SJSA1 (cell line): ENCODE measurements around the gene ZIK1. TPM values are rescaled to one million over a fixed set of nuclear protein-coding genes. Genes with fewer than 3 reads are reported as not detected.

Experiments used
- DNase-seq, 2 experiments: peaks; one replicate each; pipeline ENCODE4 v3.0.0-alpha.2; 2015 to 2020; ENCODE audit warnings: low spot score in 2 of 2, low read depth in 1 of 2
- H3K27ac ChIP-seq: fragments of 250-450 bp; sonication (Bioruptor Pico); 2 replicates; pipeline ENCODE4 v1.5.1; 2020; ENCODE audit warnings: mild to moderate bottlenecking, moderate library complexity
- H3K27me3 ChIP-seq: fragments of 250-450 bp; sonication (Bioruptor Pico); replicated peaks from 2 replicates; pipeline ENCODE4 v1.5.1; 2020; ENCODE audit warnings: mild to moderate bottlenecking, moderate library complexity
- H3K36me3 ChIP-seq: fragments of 250-450 bp; sonication (Bioruptor Pico); 2 replicates; pipeline ENCODE4 v1.5.1; 2020; ENCODE audit warnings: mild to moderate bottlenecking
- H3K4me1 ChIP-seq: fragments of 250-450 bp; sonication (Bioruptor Pico); replicated peaks from 2 replicates; pipeline ENCODE4 v1.6.1; 2021; ENCODE audit warnings: mild to moderate bottlenecking
- H3K4me3 ChIP-seq: fragments of 250-450 bp; sonication (Bioruptor Pico); 2 replicates; pipeline ENCODE4 v1.5.1; 2020; ENCODE audit warnings: mild to moderate bottlenecking
- H3K9me3 ChIP-seq: fragments of 250-450 bp; sonication (Bioruptor Pico); replicated peaks from 2 replicates; pipeline ENCODE4 v1.5.1; 2020; ENCODE audit warnings: mild to moderate bottlenecking
- total RNA-seq: library from RNA; depleted of rRNA; stranded (reverse); fragments of >200 nt; shearing (Covaris generic); gene quantifications from 2 replicates; pipeline ENCODE4 v1.2.3, GENCODE V29; 2014

Gene ZIK1
- total RNA-seq, 1 experiment from 2014 or later, result 18.0 TPM

DNA sequence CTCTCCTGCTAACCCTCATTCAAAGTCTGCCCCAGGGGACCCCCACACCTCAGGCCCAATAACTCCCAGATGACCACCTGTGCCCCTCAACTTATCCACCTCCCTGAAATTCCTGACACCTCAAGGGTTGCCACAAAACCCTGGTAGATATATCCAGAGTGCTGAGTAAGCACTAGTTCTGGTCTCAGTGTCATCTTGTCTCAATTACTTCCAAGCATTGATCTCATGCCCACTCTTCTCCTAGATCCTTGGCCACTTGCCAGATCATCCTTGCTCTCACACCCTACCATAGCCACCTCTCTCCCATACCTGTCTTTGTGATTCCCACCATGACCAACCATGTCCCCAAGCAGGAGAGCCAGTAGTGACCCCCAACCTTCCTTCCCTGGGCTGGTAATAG, 7.3 kb upstream of the ZIK1 start:
- Histone ChIP-seq H3K27me3 (no peaks in the 10 kb centered on the region), H3K4me1 (no peaks in the 10 kb centered on the region; the same call in 1 of the 2 replicates), H3K36me3 (peaks cover 65% of the 10 kb centered on the region), H3K9me3 (peaks cover 41% of the 10 kb centered on the region), H3K4me3 (no peak overlapping the region), H3K27ac (no peak overlapping the region)
- DNase-seq, result no peak

DNA sequence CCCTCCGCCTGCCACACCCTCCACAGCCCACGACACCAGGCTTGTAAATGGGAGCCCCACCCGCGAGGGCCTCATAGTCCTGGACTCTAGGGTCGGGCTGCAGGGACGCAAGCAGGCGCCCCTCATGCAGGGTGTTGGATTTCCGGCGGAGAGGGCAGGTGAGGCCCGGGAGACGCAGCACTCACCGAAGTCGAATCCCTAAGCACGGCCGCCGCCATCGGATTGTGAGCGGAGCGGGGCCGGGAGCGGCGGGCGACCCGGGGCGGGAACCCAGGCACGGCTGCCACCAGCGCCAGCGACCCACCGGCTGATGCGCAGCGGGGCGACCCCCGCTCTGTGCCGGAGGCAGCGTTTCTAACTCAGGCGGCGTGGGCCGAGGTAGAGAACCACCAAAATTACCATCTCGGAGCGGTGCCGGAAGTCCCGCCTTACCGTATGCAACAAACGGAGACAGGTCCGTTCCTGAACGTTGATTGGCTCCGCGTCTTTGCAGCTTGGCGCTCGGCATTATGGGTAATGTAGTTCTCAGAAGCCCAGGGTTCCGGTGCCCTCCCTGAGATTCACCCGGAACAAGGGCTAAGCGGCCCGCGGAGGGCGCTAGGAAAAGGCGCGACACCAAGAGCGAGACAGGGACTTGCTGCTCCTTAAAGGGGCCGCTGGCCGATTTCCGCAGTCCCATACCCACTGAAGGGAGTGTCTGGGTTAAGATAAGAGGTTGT, 5.3 kb upstream of the ZIK1 start, which contains the start of gene ZNF416:
TSS of gene ZNF416 (minus strand) at position 425 of the 719 bp plus-strand sequence. CDS start at position 218, 207 bp downstream.
- Histone ChIP-seq H3K9me3 (peaks cover 33% of the 10 kb centered on the region), H3K36me3 (peaks cover 45% of the 10 kb centered on the region), H3K4me1 (peaks cover 5% of the 10 kb centered on the region), H3K27ac (no peak within 1 kb of the TSS), H3K4me3 (peak within 1 kb of the TSS; percentile 89), H3K27me3 (no peaks in the 10 kb centered on the region)
- peak; percentile 93 to 97 for DNase-seq

DNA sequence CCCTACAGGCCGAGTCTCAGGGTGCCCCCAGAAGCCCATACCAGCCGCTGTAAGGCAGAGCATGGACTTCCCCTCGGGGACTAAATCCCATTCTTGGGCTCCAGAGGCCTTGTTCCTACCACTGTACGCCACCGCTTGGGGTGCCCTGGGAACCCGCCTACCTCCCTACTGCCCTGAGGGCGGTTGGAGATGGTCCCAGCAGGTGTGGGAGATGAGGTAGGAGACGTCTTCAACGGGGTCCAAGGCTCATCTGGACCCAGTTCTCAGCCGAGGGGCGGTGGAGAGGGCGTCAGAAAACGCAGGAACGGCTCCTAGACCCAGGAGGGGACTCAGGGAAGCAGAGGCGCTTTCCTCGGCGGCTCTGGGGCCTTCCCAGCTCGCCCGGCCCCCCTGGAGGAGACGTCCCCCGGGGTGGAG, 833 bp upstream of the ZIK1 start:
- H3K4me1 ChIP-seq, result peaks cover 15% of the 10 kb centered on the region
- H3K27me3 ChIP-seq, result no peaks in the 10 kb centered on the region
- peak overlapping the region; percentile 60 for H3K4me3 ChIP-seq
- no peak overlapping the region for H3K27ac ChIP-seq
- no peak for DNase-seq
- peaks cover 16% of the 10 kb centered on the region for H3K9me3 ChIP-seq
- peaks cover 24% of the 10 kb centered on the region for H3K36me3 ChIP-seq

DNA sequence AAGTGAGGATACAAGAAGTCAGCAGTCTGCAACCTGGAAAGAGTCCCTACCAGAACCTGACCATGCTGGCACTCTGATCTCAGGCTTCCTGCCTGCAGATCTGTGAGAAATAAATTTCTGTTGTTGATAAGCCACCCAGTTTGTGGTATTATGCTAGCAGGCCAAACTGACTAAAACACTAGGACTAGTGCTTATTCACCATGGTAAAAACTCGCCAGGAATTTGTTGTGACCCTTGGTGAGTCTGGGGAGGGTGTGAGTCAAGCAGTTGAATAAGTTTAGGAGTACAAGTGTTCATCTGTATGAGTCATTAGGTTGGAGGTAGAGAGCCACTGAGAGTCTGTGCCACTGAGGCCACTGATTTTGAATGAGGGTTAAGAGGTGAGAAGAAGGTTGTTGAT, 3.6 kb downstream of the ZIK1 start:
- peak; percentile 45 to 49 for DNase-seq
- Histone ChIP-seq H3K4me3 (no peak overlapping the region), H3K27me3 (no peaks in the 10 kb centered on the region), H3K36me3 (peaks cover 66% of the 10 kb centered on the region), H3K4me1 (peaks cover 15% of the 10 kb centered on the region), H3K9me3 (peaks cover 37% of the 10 kb centered on the region), H3K27ac (no peak overlapping the region)

DNA sequence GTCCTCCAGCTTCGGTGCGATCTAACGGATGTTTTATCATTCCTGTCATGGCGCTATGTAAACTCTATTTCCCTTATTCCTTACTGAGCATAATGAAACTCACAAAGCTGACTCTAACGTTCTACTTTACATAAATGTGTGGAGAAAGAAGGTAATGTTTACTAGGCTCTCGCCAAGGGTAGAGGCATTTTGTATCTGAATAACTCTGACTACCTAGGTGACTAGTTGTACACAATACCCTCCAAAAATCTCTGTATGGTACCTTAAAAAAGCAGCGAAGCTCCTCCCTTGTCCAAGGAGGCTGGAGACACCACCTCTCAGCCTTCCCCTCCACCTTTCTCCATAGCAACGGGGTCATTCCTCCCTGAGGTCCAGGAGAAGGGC, 15.4 kb downstream of the ZIK1 start:
- Histone ChIP-seq H3K27me3 (no peaks in the 10 kb centered on the region), H3K4me1 (peaks cover 9% of the 10 kb centered on the region; the same call in 1 of the 2 replicates), H3K9me3 (peaks cover 5% of the 10 kb centered on the region), H3K36me3 (peaks cover 40% of the 10 kb centered on the region), H3K27ac (no peak overlapping the region), H3K4me3 (peak overlapping the region; percentile 68)
- DNase-seq, result no peak

DNA sequence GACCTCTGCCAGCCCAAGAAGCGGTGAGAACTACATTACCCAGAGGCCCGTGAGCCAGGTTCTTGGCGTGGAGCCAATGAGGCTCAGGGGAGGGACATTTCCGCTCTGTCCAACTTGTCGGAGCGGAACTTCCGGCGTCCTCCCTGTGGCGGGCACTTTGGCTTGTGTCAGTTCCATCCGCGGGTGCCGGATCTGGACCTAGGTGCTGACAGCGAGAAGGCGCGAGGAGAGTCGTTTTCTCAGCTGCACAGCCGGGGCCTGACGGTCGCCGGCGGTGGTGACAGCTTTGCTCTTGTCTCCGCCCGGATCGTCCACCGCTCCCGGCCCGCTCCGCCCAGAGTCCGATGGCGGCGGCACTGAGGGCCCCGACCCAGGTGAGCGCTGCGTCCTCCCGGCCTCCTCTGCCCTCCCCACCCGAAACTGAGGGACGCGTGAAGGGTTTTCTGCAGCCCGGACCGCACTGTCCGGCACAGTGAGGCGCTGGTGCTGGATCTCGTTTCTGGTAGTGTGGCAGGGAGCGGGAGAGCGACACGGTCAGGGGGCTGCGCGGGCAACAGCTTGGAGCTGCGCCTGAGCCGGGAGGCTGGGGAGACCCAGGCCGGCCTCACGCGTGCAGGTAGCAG, 15.9 kb downstream of the ZIK1 start, which contains the start of gene ZNF530:
TSS of gene ZNF530 (plus strand) at position 125 of the 623 bp plus-strand sequence. CDS start 4,461 bp downstream, outside the sequence.
- peak; percentile 84 to 95 for DNase-seq
- H3K27ac ChIP-seq, result no peak within 1 kb of the TSS
- H3K36me3 ChIP-seq, result peaks cover 45% of the 10 kb centered on the region
- peaks cover 9% of the 10 kb centered on the region; the same call in 1 of the 2 replicates for H3K4me1 ChIP-seq
- H3K27me3 ChIP-seq, result no peaks in the 10 kb centered on the region
- peak within 1 kb of the TSS; percentile 68 for H3K4me3 ChIP-seq
- peaks cover 5% of the 10 kb centered on the region; the same call in 1 of the 2 replicates for H3K9me3 ChIP-seq

DNA sequence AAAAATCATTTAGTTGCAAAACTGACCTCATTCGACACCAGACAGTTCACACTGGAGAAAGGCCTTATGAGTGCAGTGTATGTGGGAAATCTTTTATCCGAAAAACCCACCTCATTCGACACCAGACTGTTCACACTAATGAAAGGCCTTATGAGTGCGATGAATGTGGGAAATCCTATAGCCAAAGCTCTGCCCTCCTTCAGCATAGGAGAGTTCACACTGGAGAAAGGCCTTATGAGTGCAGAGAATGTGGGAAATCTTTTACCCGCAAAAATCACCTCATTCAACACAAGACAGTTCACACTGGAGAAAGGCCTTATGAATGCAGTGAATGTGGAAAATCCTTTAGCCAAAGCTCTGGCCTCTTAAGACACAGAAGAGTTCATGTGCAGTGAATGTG, 23.0 kb downstream of the ZIK1 start:
- H3K27ac ChIP-seq, result no peak overlapping the region
- peaks cover 65% of the 10 kb centered on the region for H3K36me3 ChIP-seq
- H3K4me1 ChIP-seq, result no peaks in the 10 kb centered on the region
- H3K27me3 ChIP-seq, result no peaks in the 10 kb centered on the region
- H3K9me3 ChIP-seq, result peaks cover 4% of the 10 kb centered on the region; the same call in 1 of the 2 replicates
- DNase-seq, result no peak
- H3K4me3 ChIP-seq, result no peak overlapping the region

DNA sequence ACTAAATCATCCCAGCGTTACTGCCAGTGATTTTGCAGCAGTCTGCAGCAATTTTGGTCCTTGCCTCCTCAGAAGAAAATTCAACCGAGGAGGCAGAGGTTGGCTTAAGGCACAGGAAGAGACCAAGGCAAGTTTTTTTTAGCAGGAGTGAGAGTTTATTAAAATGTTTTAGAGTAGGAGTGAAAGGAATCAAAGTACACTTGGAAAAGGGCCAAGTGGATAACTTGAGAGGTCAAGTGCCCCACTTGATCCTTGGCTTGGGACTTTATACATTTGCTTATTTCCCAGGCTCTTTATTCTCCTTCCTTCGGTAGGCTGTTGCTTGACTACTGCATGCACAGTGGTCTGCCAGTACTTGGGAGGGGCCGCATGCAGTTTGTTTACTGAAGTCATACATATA, 27.2 kb downstream of the ZIK1 start:
- H3K27me3 ChIP-seq, result no peaks in the 10 kb centered on the region
- H3K4me1 ChIP-seq, result peaks cover 7% of the 10 kb centered on the region
- no peak overlapping the region for H3K4me3 ChIP-seq
- peaks cover 42% of the 10 kb centered on the region for H3K36me3 ChIP-seq
- peaks cover 23% of the 10 kb centered on the region for H3K9me3 ChIP-seq
- DNase-seq, result no peak
- H3K27ac ChIP-seq, result no peak overlapping the region

DNA sequence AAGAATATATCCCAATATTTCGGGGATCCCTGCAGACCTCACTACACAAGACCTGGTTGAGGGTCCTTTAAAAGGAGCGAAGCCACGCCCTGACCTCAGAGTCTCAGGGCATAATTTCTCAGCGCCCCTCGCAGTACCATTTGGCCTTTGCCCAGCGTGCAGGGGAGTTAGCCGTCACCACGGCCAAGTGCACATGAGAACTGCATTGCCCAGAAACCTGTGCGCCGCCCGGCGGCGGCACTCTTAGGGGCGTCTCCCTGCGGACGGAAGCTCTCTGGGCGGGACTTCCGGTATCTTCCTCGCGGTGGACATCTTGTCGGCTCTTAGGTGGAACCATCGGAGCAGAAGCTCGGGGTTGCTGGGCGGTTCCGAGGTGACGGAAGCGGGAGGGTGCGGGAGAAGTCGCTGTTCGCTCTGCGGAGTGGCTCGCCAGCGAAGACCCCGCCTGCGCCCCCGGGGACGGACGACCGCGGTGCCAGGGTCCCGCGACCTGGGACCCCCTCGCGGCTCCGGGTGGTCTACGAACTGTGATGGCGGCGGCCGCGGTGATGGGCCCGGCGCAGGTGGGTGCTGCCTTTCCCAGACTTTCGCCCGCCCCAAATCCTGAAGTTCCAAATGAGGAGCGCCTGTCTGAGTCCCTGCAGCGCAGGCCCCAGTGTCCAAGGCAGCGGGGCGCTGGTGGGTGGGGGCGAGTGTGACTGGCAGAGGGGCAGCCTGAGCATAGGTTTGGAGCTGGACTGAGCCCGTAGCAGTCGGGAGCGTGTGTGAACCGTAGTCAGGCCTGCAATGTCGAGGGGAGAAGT, 30.2 kb downstream of the ZIK1 start, which contains the start of gene ZNF134:
TSS of gene ZNF134 (plus strand) at position 302 of the 803 bp plus-strand sequence. CDS start 5,227 bp downstream, outside the sequence.
- Histone ChIP-seq H3K27me3 (no peaks in the 10 kb centered on the region), H3K9me3 (peaks cover 38% of the 10 kb centered on the region), H3K36me3 (peaks cover 49% of the 10 kb centered on the region), H3K4me3 (peak within 1 kb of the TSS; percentile 94), H3K4me1 (peaks cover 7% of the 10 kb centered on the region), H3K27ac (peak within 1 kb of the TSS; percentile 19)
- DNase-seq, result peak; percentile 72 to 91

DNA sequence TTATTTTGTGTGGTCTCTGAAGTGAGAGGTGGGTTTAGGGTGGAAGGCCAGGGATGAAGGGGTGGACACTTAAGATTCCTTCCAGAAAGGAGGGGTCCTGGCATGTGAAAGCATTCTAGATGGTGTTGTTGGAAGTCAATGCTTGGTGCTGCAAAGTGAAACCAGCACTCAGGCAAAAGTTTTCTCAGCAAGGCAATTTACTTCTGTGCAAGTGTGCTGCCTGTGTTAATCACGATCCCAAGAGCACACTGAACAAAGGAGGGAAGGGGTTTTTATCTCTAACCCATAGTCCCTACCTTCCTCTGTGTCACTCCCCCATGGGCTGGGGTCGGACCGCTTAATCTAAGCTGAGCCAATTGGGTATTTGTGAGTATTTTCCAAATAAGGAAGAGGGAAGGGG, 31.4 kb downstream of the ZIK1 start:
- Histone ChIP-seq H3K4me3 (peak overlapping the region; percentile 94), H3K9me3 (peaks cover 50% of the 10 kb centered on the region), H3K27ac (no peak overlapping the region), H3K27me3 (no peaks in the 10 kb centered on the region), H3K4me1 (peaks cover 7% of the 10 kb centered on the region), H3K36me3 (peaks cover 61% of the 10 kb centered on the region)
- DNase-seq, result no peak

DNA sequence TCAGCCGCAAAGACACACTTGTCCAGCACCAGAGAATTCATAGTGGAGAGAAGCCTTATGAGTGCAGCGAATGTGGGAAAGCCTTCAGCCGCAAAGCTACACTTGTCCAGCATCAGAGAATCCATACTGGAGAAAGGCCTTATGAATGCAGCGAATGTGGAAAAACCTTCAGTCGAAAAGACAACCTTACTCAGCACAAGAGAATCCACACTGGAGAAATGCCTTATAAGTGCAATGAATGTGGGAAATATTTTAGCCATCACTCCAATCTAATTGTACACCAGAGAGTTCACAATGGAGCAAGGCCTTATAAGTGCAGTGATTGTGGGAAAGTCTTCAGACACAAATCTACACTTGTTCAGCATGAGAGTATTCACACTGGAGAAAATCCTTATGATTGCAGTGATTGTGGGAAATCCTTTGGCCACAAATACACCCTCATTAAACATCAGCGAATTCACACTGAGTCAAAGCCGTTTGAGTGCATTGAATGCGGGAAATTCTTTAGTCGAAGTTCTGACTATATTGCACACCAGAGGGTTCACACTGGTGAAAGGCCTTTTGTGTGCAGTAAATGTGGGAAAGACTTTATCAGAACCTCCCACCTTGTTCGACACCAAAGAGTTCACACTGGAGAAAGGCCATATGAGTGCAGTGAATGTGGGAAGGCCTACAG, 36.9 kb downstream of the ZIK1 start:
- H3K36me3 ChIP-seq, result peaks cover 94% of the 10 kb centered on the region
- H3K27me3 ChIP-seq, result no peaks in the 10 kb centered on the region
- peaks cover 71% of the 10 kb centered on the region for H3K9me3 ChIP-seq
- H3K4me3 ChIP-seq, result no peak overlapping the region
- peak in 1 of 2 experiments; percentile 20 for DNase-seq
- no peak overlapping the region for H3K27ac ChIP-seq
- no peaks in the 10 kb centered on the region for H3K4me1 ChIP-seq

DNA sequence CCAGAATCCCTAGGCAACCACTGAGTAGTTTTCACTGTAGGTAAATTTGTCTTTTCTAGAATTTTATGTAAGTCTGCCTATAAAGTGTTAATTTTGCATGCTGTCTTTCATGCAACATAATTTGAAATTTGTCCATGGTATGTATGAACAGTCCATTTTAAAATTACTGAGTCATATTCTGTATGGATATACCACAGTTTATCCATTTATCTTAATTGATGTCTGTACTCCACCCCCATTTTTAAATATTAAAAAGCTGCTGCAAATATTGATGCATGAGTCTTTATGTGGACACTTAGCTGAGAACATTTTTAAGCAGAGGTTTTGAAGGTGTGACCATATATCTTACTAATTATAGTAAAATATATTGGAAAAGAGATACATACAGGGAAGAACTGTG, 39.1 kb downstream of the ZIK1 start:
- no peak for DNase-seq
- Histone ChIP-seq H3K36me3 (peaks cover 71% of the 10 kb centered on the region), H3K9me3 (peaks cover 53% of the 10 kb centered on the region), H3K27me3 (no peaks in the 10 kb centered on the region), H3K4me1 (no peaks in the 10 kb centered on the region), H3K4me3 (no peak overlapping the region), H3K27ac (no peak overlapping the region)
